MG63 (cell line): ENCODE measurements around the gene FAM89B. TPM values are rescaled to one million over a fixed set of nuclear protein-coding genes. Genes with fewer than 3 reads are reported as not detected.

Experiments
- DNase-seq: peaks from one replicate; pipeline ENCODE4 v3.0.0-alpha.2; 2020
- H3K27me3 ChIP-seq: fragments of 250-450 bp; sonication (Bioruptor Pico); 2 replicates; pipeline ENCODE4 v1.5.1; 2020; ENCODE audit warnings: mild to moderate bottlenecking, moderate library complexity
- H3K36me3 ChIP-seq: fragments of 250-450 bp; sonication (Bioruptor Pico); 2 replicates; pipeline ENCODE4 v1.5.1; 2020; ENCODE audit warnings: mild to moderate bottlenecking, moderate library complexity
- H3K4me3 ChIP-seq: fragments of 250-450 bp; sonication (Bioruptor Pico); 2 replicates; pipeline ENCODE4 v1.5.1; 2020; ENCODE audit warnings: mild to moderate bottlenecking, moderate library complexity
- H3K9me3 ChIP-seq: fragments of 250-450 bp; sonication (Bioruptor Pico); 2 replicates; pipeline ENCODE4 v1.5.1; 2020; ENCODE audit warnings: mild to moderate bottlenecking, moderate library complexity
- total RNA-seq: library from RNA; depleted of rRNA; stranded (reverse); fragments of >200 nt; shearing (Covaris generic); gene quantifications from 2 replicates; pipeline ENCODE4 v1.2.3, GENCODE V29; 2014; ENCODE audit warnings: low replicate concordance; rRNA removed

Gene FAM89B
- total RNA-seq, 1 experiment from 2014 or later = 66.6 TPM

GRCh38 chr11:65619281-65619928 lies 47.1 kb downstream of the FAM89B start:
- no peak for DNase-seq
- no peaks in the 10 kb centered on the region for H3K27me3 ChIP-seq
- no peak overlapping the region for H3K4me3 ChIP-seq
- H3K36me3 ChIP-seq = peaks cover 59% of the 10 kb centered on the region
- H3K9me3 ChIP-seq = no peaks in the 10 kb centered on the region

GRCh38 chr11:65620666-65621065 lies 48.3 kb downstream of the FAM89B start:
- Histone ChIP-seq H3K9me3 (no peaks in the 10 kb centered on the region), H3K4me3 (no peak overlapping the region), H3K36me3 (peaks cover 63% of the 10 kb centered on the region), H3K27me3 (no peaks in the 10 kb centered on the region)
- DNase-seq = no peak

GRCh38 chr11:65621460-65621859 lies 49.1 kb downstream of the FAM89B start:
- no peaks in the 10 kb centered on the region for H3K27me3 ChIP-seq
- DNase-seq = no peak
- no peak overlapping the region for H3K4me3 ChIP-seq
- peaks cover 64% of the 10 kb centered on the region for H3K36me3 ChIP-seq
- H3K9me3 ChIP-seq = no peaks in the 10 kb centered on the region

GRCh38 chr11:65622011-65622410 lies 49.7 kb downstream of the FAM89B start:
- Histone ChIP-seq H3K9me3 (no peaks in the 10 kb centered on the region), H3K27me3 (no peaks in the 10 kb centered on the region), H3K36me3 (peaks cover 69% of the 10 kb centered on the region), H3K4me3 (no peak overlapping the region)
- DNase-seq = no peak

GRCh38 chr11:65623177-65623576 lies 50.8 kb downstream of the FAM89B start:
- peaks cover 67% of the 10 kb centered on the region for H3K36me3 ChIP-seq
- no peak overlapping the region for H3K4me3 ChIP-seq

More at GRCh38 chr11:65623177-65623576, 50.8 kb downstream of the FAM89B start:
- Histone ChIP-seq H3K27me3 (no peaks in the 10 kb centered on the region), H3K9me3 (no peaks in the 10 kb centered on the region)
- no peak for DNase-seq

Other genes with a start within 250 kb of the FAM89B start
- gene DPF2, start 238.7 kb upstream of the FAM89B start, total RNA-seq = 57.9 and 78.1 TPM in 2 replicates
- 0.36 and 2.2 TPM in 2 replicates for gene TIGD3, start 217.8 kb upstream of the FAM89B start, total RNA-seq
- gene SLC25A45, start 189.9 kb upstream of the FAM89B start, total RNA-seq = 1.9 TPM in 2 replicates
- gene FRMD8, start 185.9 kb upstream of the FAM89B start, total RNA-seq = 25.9 and 44.1 TPM in 2 replicates
- gene NEAT1, start 149.7 kb upstream of the FAM89B start, total RNA-seq = 4.8 and 7.7 TPM in 2 replicates
- 258 and 283 TPM in 2 replicates for gene MALAT1, start 73.5 kb upstream of the FAM89B start, total RNA-seq
- gene SCYL1, start 47.5 kb upstream of the FAM89B start, total RNA-seq = 50.1 and 56.3 TPM in 2 replicates
- gene LTBP3, start 14.2 kb upstream of the FAM89B start, total RNA-seq = 109 and 124 TPM in 2 replicates
- 51.1 and 90.7 TPM in 2 replicates for gene ZNRD2, start 2.1 kb upstream of the FAM89B start, total RNA-seq
- 30.8 and 65.1 TPM in 2 replicates for gene EHBP1L1, start 3.5 kb downstream of the FAM89B start, total RNA-seq
- gene KCNK7, start 23.3 kb downstream of the FAM89B start, total RNA-seq = not detected in 2 replicates
- gene MAP3K11, start 41.7 kb downstream of the FAM89B start, total RNA-seq = 22.2 and 48.8 TPM in 2 replicates
- 9.8 and 21.0 TPM in 2 replicates for gene PCNX3, start 43.2 kb downstream of the FAM89B start, total RNA-seq
- gene SIPA1, start 65.6 kb downstream of the FAM89B start, total RNA-seq = 28.2 and 33.6 TPM in 2 replicates
- gene RELA, start 90.4 kb downstream of the FAM89B start, total RNA-seq = 42.2 and 56.1 TPM in 2 replicates
- 43.5 and 68.8 TPM in 2 replicates for gene KAT5, start 139.7 kb downstream of the FAM89B start, total RNA-seq
- gene RNASEH2C, start 148.3 kb downstream of the FAM89B start, total RNA-seq = 28.2 and 73.1 TPM in 2 replicates
- gene AP5B1, start 208.4 kb downstream of the FAM89B start, total RNA-seq = 5.8 and 7.6 TPM in 2 replicates
- gene OVOL1, start 214.5 kb downstream of the FAM89B start, total RNA-seq = not detected in 2 replicates